ENCODE data around the gene PDLIM4. TPM values are rescaled to one million over a fixed set of nuclear protein-coding genes. Genes with fewer than 3 reads are reported as not detected.

Gene PDLIM4
- total RNA-seq, 3 donors from 2014 or later = 5.1 to 59.0 (median 5.6) TPM

- peaks cover 5% of the 10 kb centered on the region for H3K4me1 ChIP-seq (ENCODE audit: low read depth)
- H3K36me3 ChIP-seq (ENCODE audit: low read depth) = no peaks in the 10 kb centered on the region
- DNase-seq = no peak
- no peaks in the 10 kb centered on the region for H3K9me3 ChIP-seq
- no peak overlapping the region for H3K4me3 ChIP-seq
- intact Hi-C loops (cut with DNase I, micrococcal nuclease) = no loop called here
- no peak for TF ChIP-seq CTCF (IDR thresholded peaks at IDR 0.05)
- ATAC-seq = no peak
Observed at GRCh38 chr5:132246806-132247205, 10.7 kb upstream of the PDLIM4 start.

GRCh38 chr5:132250547-132250946 is 6.9 kb upstream of the PDLIM4 start:
- no peaks in the 10 kb centered on the region for H3K9me3 ChIP-seq
- no peak overlapping the region for H3K4me3 ChIP-seq
- DNase-seq (no peak), ATAC-seq (no peak)
- no peaks in the 10 kb centered on the region for H3K36me3 ChIP-seq (ENCODE audit: low read depth)
- H3K4me1 ChIP-seq (ENCODE audit: low read depth) = peaks cover 5% of the 10 kb centered on the region
- intact Hi-C loops (cut with DNase I, micrococcal nuclease) = no loop called here
- no peak for TF ChIP-seq CTCF (IDR thresholded peaks at IDR 0.05)

GRCh38 chr5:132251220-132251725 is 6.2 kb upstream of the PDLIM4 start:
- DNase-seq (no peak), ATAC-seq (no peak)
- no peak for TF ChIP-seq CTCF (IDR thresholded peaks at IDR 0.05)
- intact Hi-C loops (cut with DNase I, micrococcal nuclease) = no loop called here
- H3K9me3 ChIP-seq = no peaks in the 10 kb centered on the region
- H3K4me1 ChIP-seq (ENCODE audit: low read depth) = no peaks in the 10 kb centered on the region
- H3K4me3 ChIP-seq = no peak overlapping the region
- no peaks in the 10 kb centered on the region for H3K36me3 ChIP-seq (ENCODE audit: low read depth)

GRCh38 chr5:132253008-132253441 is 4.5 kb upstream of the PDLIM4 start:
- ATAC-seq = peak; percentile 53
- peaks cover 3% of the 10 kb centered on the region for H3K4me1 ChIP-seq (ENCODE audit: low read depth)
- H3K9me3 ChIP-seq = no peaks in the 10 kb centered on the region
- no peak for DNase-seq
- H3K4me3 ChIP-seq = no peak overlapping the region
- intact Hi-C loops (cut with DNase I, micrococcal nuclease) = no loop called here
- H3K36me3 ChIP-seq (ENCODE audit: low read depth) = no peaks in the 10 kb centered on the region
- no peak for TF ChIP-seq CTCF (IDR thresholded peaks at IDR 0.05)

GRCh38 chr5:132253452-132254320 is 3.8 kb upstream of the PDLIM4 start:
- H3K9me3 ChIP-seq = no peaks in the 10 kb centered on the region
- intact Hi-C loops (cut with DNase I, micrococcal nuclease) = no loop called here
- H3K36me3 ChIP-seq (ENCODE audit: low read depth) = no peaks in the 10 kb centered on the region
- H3K4me1 ChIP-seq (ENCODE audit: low read depth) = peaks cover 3% of the 10 kb centered on the region
- no peak overlapping the region for H3K4me3 ChIP-seq
- DNase-seq = no peak
- no peak for TF ChIP-seq CTCF (IDR thresholded peaks at IDR 0.05)
- ATAC-seq = peak; percentile 64

All from mucosa of descending colon (tissue), 3 donors.